B cell (primary cell): ENCODE measurements around the gene U2AF2. TPM values are rescaled to one million over a fixed set of nuclear protein-coding genes. Genes with fewer than 3 reads are reported as not detected.

Source experiments
- ATAC-seq: fragments of 200-7000 bp; cut with Tn5 transposase; one replicate; pipeline ENCODE4 v1.10.0; 2021; ENCODE audit warnings: low read depth, mild to moderate bottlenecking, moderate number of reproducible peaks, moderate library complexity
- CTCF ChIA-PET: fragments of 350-600 bp; sonication (Branson Sonifier 250); formaldehyde crosslinking; loops from one replicate; lab custom pipeline; 2021; ENCODE audit warnings: antibody characterized with exemption, inconsistent platforms; lab: Charles Lee
- POLR2A ChIA-PET: fragments of 350-600 bp; sonication (Branson Sonifier 250); formaldehyde crosslinking; loops from one replicate; lab custom pipeline; 2021; ENCODE audit warnings: antibody characterized with exemption; lab: Charles Lee
- DNase-seq: peaks from one replicate; pipeline ENCODE4 v3.0.0; 2013
- H2AFZ ChIP-seq: 2 replicates; pipeline ENCODE4 v1.6.1; 2012; ENCODE audit warnings: mild to moderate bottlenecking, low read depth, low read length; ENCODE audit not compliant: insufficient read depth, poor library complexity, severe bottlenecking
- H3K27ac ChIP-seq, 2 donors: 1 replicate in 1 of 2; 2 replicates in 1 of 2; pipeline ENCODE4 v1.5.1; 2012 to 2013; ENCODE audit warnings: low read length in 2 of 2, mild to moderate bottlenecking in 2 of 2, moderate library complexity in 1 of 2
- H3K27me3 ChIP-seq, 4 experiments: fragments of 200-600 bp in 1 of 4; sonication (generic) in 1 of 4; replicated peaks in 1 of 4; 1 replicate in 2 of 4; 2 replicates in 2 of 4; pipeline versions ENCODE4 v1.6.1 to v1.7.0; 2013 to 2016; ENCODE audit warnings: low read length in 3 of 4, mild to moderate bottlenecking in 2 of 4, mixed read lengths in 1 of 4, moderate library complexity in 1 of 4; ENCODE audit not compliant: insufficient read depth in 4 of 4, control insufficient read depth in 3 of 4; ENCODE audit errors: control extremely low read depth in 1 of 4
- H3K36me3 ChIP-seq, 2 experiments: replicated peaks in 1 of 2; 1 replicate in 1 of 2; 2 replicates in 1 of 2; pipeline versions ENCODE4 v1.6.1 to v1.7.1; 2013; ENCODE audit warnings: low read length in 1 of 2; ENCODE audit not compliant: insufficient read depth in 2 of 2, control insufficient read depth in 1 of 2; ENCODE audit errors: control extremely low read depth in 1 of 2, extremely low read depth in 1 of 2
- H3K4me1 ChIP-seq, 2 donors: fragments of 200-600 bp in 1 of 2; sonication (generic) in 1 of 2; 1 replicate in 1 of 2; 2 replicates in 1 of 2; pipeline versions ENCODE4 v1.5.1 to v1.6.1; 2013 to 2017; ENCODE audit warnings: low read length in 2 of 2; ENCODE audit not compliant: control insufficient read depth in 2 of 2, insufficient read depth in 2 of 2
- H3K4me2 ChIP-seq: replicated peaks from 2 replicates; pipeline ENCODE3; 2012; ENCODE audit warnings: mild to moderate bottlenecking, low read depth, low read length; ENCODE audit not compliant: poor library complexity, severe bottlenecking
- H3K4me3 ChIP-seq, 5 experiments: fragments of 200-600 bp in 1 of 5; sonication (generic) in 1 of 5; 1 replicate in 3 of 5; 2 replicates in 2 of 5; pipeline versions ENCODE4 v1.5.1 to v1.7.0; 2011 to 2016; ENCODE audit warnings: low read length in 4 of 5, mild to moderate bottlenecking in 4 of 5, low read depth in 2 of 5, control low read depth in 1 of 5, moderate library complexity in 1 of 5; ENCODE audit not compliant: insufficient read depth in 1 of 5; ENCODE audit errors: control extremely low read depth in 1 of 5, extremely low read depth in 1 of 5
- H3K79me2 ChIP-seq: fragments of 200-600 bp; sonication (generic); one replicate; pipeline ENCODE4 v1.6.0; 2016; ENCODE audit warnings: low read length; ENCODE audit not compliant: control insufficient read depth, insufficient read depth
- H3K9ac ChIP-seq: fragments of 200-600 bp; sonication (generic); 2 replicates; pipeline ENCODE4 v1.6.1; 2017; ENCODE audit warnings: mild to moderate bottlenecking, low read length, moderate library complexity
- H3K9me3 ChIP-seq, 3 donors: one replicate each; pipeline versions ENCODE4 v1.6.1 to v1.7.1; 2013; ENCODE audit warnings: low read length in 2 of 3; ENCODE audit not compliant: control insufficient read depth in 2 of 3, insufficient read depth in 1 of 3; ENCODE audit errors: control extremely low read depth in 1 of 3
- H4K20me1 ChIP-seq: 2 replicates; pipeline ENCODE4 v1.6.0; 2012; ENCODE audit warnings: mild to moderate bottlenecking, low read length; ENCODE audit not compliant: insufficient read depth, control insufficient read depth, poor library complexity, severe bottlenecking
- H3K27ac Mint-ChIP-seq: one replicate; pipeline ENCODE4 v1.8.0; 2021; ENCODE audit warnings: mixed read lengths
- H3K27me3 Mint-ChIP-seq: one replicate; pipeline ENCODE4 v1.8.0; 2021; ENCODE audit warnings: mixed read lengths
- H3K4me1 Mint-ChIP-seq: one replicate; pipeline ENCODE4 v1.8.0; 2021; ENCODE audit warnings: mixed read lengths
- H3K4me3 Mint-ChIP-seq: one replicate; pipeline ENCODE4 v1.8.0; 2021; ENCODE audit warnings: mixed read lengths
- H3K9me3 Mint-ChIP-seq: one replicate; pipeline ENCODE4 v1.8.0; 2022; ENCODE audit warnings: mixed read lengths; ENCODE audit not compliant: insufficient read depth
- CTCF ChIP-seq: fragments of 200-600 bp; IDR thresholded peaks from one replicate; pipeline ENCODE4 v1.8.0; 2022; ENCODE audit warnings: antibody characterized with exemption, mild to moderate bottlenecking
- EZH2 ChIP-seq: IDR thresholded peaks from 2 replicates; pipeline ENCODE4 v1.6.1; 2012; ENCODE audit warnings: borderline replicate concordance, low read depth, mild to moderate bottlenecking, moderate library complexity, low read length; ENCODE audit not compliant: insufficient read depth, poor library complexity, severe bottlenecking
- WGBS: methylation state at CpG from one replicate; pipeline ENCODE4 v1.1.5; 2013; ENCODE audit warnings: missing lambda C conversion rate; ENCODE audit not compliant: insufficient coverage; 5-methylcytosine and 5-hydroxymethylcytosine counted together
- intact Hi-C: fragments of 100-400 bp; cut with micrococcal nuclease; formaldehyde crosslinking; loops from one replicate; pipeline ENCODE4 v1.10.0; 2022
- polyA plus RNA-seq: library from polyadenylated mRNA; depleted of rRNA; stranded (reverse); fragments of >200 nt; gene quantifications from 2 replicates; pipeline ENCODE4 v1.2.3, GENCODE V29; 2012
- total RNA-seq, 2 donors: library from RNA; stranded (reverse); fragments of 120-200 nt in 1 of 2; gene quantifications; 1 replicate in 1 of 2; 2 replicates in 1 of 2; pipeline versions ENCODE4 v1.2.3 to v1.2.4, GENCODE V29; 2013 to 2022

The U2AF2 gene
- total and polyA plus RNA-seq, 2 donors (not counting 1 experiment from before 2014, with no cell fraction given) = 275 to 300 TPM

- Histone ChIP-seq H3K4me1 (peaks cover 0 to 8% of the 10 kb centered on the region in 2 donors), H3K36me3 (peaks cover 3 to 18% of the 10 kb centered on the region in 2 experiments), H3K27me3 (no peaks in the 10 kb centered on the region), H3K27ac (no peak overlapping the region), H2AFZ (no peak overlapping the region), H3K9ac (no peak overlapping the region), H3K4me3 (no peak overlapping the region), H4K20me1 (peaks cover 12% of the 10 kb centered on the region), H3K4me2 (no peak overlapping the region), H3K79me2 (no peaks in the 10 kb centered on the region), H3K9me3 (peaks cover 0 to 6% (median 0%) of the 10 kb centered on the region in 3 donors)
- intact Hi-C loops = no loop called here
- Mint-ChIP-seq H3K9me3 (no peaks in the 10 kb centered on the region), H3K27ac (no peak overlapping the region), H3K4me3 (no peak overlapping the region), H3K27me3 (no peaks in the 10 kb centered on the region), H3K4me1 (peaks cover 8% of the 10 kb centered on the region)
- DNase-seq (no peak), ATAC-seq (no peak)
- CTCF ChIA-PET = interaction anchor here (0.7 to 1.9 kb wide), 2 partner anchors 82 to 109 kb away, joined by 4 to 7 read pairs; no protein-coding TSS in a partner anchor
- no peak for TF ChIP-seq EZH2
- TF ChIP-seq CTCF = no peak
- WGBS = over 99% methylated on average over 9 of the region's 12 CpGs
- POLR2A ChIA-PET = no interaction called here
Measured at GRCh38 chr19:55700813-55701212, 46.0 kb downstream of the U2AF2 start.

- Mint-ChIP-seq H3K9me3 (no peaks in the 10 kb centered on the region), H3K4me3 (no peak overlapping the region), H3K27ac (no peak overlapping the region), H3K27me3 (no peaks in the 10 kb centered on the region), H3K4me1 (peaks cover 8% of the 10 kb centered on the region)
- Histone ChIP-seq H3K36me3 (peaks cover 3 to 9% of the 10 kb centered on the region in 2 experiments), H4K20me1 (peaks cover 12% of the 10 kb centered on the region), H3K4me1 (peaks cover 0 to 8% of the 10 kb centered on the region in 2 donors), H3K79me2 (no peaks in the 10 kb centered on the region), H3K9me3 (peaks cover 0 to 6% (median 0%) of the 10 kb centered on the region in 3 donors), H3K4me2 (no peak overlapping the region), H3K9ac (no peak overlapping the region), H3K27ac (no peak overlapping the region), H3K27me3 (no peaks in the 10 kb centered on the region), H3K4me3 (no peak overlapping the region), H2AFZ (no peak overlapping the region)
- DNase-seq (no peak), ATAC-seq (no peak)
- intact Hi-C loops = no loop called here
- ChIA-PET POLR2A (no interaction called here), CTCF (interaction anchor here (1.9 to 2.2 kb wide), 2 partner anchors 69 to 108 kb away, joined by 7 to 12 read pairs; no protein-coding TSS in a partner anchor)
- WGBS = 95% methylated on average over 12 of the region's 13 CpGs
- TF ChIP-seq EZH2 (no peak), CTCF (no peak)
Measured at GRCh38 chr19:55702131-55702627, 47.3 kb downstream of the U2AF2 start.
